Trophoblast cell (in vitro differentiated cells and primary cell): ENCODE measurements around the gene DRAM1.

Source experiments
- DNase-seq, 2 donors: peaks; one replicate each; pipeline ENCODE4 v3.0.0-alpha.2; 2016
- H2AFZ ChIP-seq: 2 replicates; pipeline ENCODE4 v1.6.1; 2013; ENCODE audit warnings: low read length, moderate library complexity, mild to moderate bottlenecking; ENCODE audit not compliant: insufficient read depth, poor library complexity
- H2AK5ac ChIP-seq: 2 replicates; pipeline ENCODE4 v1.6.1; 2013; ENCODE audit warnings: mild to moderate bottlenecking, low read length
- H2BK120ac ChIP-seq: 2 replicates; pipeline ENCODE4 v1.6.1; 2013; ENCODE audit warnings: low read length, mild to moderate bottlenecking, moderate library complexity; ENCODE audit not compliant: insufficient read depth, poor library complexity
- H2BK12ac ChIP-seq: 2 replicates; pipeline ENCODE4 v1.6.1; 2013; ENCODE audit warnings: mild to moderate bottlenecking, low read length, moderate library complexity
- H2BK5ac ChIP-seq: 2 replicates; pipeline ENCODE4 v1.6.1; 2013; ENCODE audit warnings: low read length, low read depth, moderate library complexity, mild to moderate bottlenecking; ENCODE audit not compliant: poor library complexity
- H3K14ac ChIP-seq: 2 replicates; pipeline ENCODE4 v1.6.1; 2013; ENCODE audit warnings: mild to moderate bottlenecking, low read length
- H3K18ac ChIP-seq: 2 replicates; pipeline ENCODE4 v1.6.1; 2013; ENCODE audit warnings: mild to moderate bottlenecking, low read length
- H3K23ac ChIP-seq: 2 replicates; pipeline ENCODE4 v1.6.1; 2013; ENCODE audit warnings: low read length
- H3K27ac ChIP-seq: 2 replicates; pipeline ENCODE4 v1.5.1; 2013; ENCODE audit warnings: low read depth, mild to moderate bottlenecking, inconsistent platforms, low read length, moderate library complexity
- H3K27me3 ChIP-seq: 2 replicates; pipeline ENCODE4 v1.6.1; 2013; ENCODE audit warnings: inconsistent platforms, mild to moderate bottlenecking, low read length, moderate library complexity; ENCODE audit not compliant: insufficient read depth
- H3K36me3 ChIP-seq, 2 experiments: 1 replicate in 1 of 2; 2 replicates in 1 of 2; pipeline ENCODE4 v1.6.1; 2013; ENCODE audit warnings: low read length in 2 of 2, mild to moderate bottlenecking in 2 of 2, moderate library complexity in 1 of 2; ENCODE audit not compliant: insufficient read depth in 2 of 2, control insufficient read depth in 1 of 2
- H3K4ac ChIP-seq: 2 replicates; pipeline ENCODE4 v1.6.1; 2013; ENCODE audit warnings: low read depth, mild to moderate bottlenecking, low read length, moderate library complexity
- H3K4me1 ChIP-seq, 2 experiments: 1 replicate in 1 of 2; 2 replicates in 1 of 2; pipeline ENCODE4 v1.6.1; 2013; ENCODE audit warnings: low read length in 2 of 2, mild to moderate bottlenecking in 2 of 2, moderate library complexity in 1 of 2; ENCODE audit not compliant: insufficient read depth in 2 of 2, control insufficient read depth in 1 of 2
- H3K4me2 ChIP-seq: 2 replicates; pipeline ENCODE4 v1.6.1; 2013; ENCODE audit warnings: inconsistent platforms, mild to moderate bottlenecking, low read length, moderate library complexity
- H3K4me3 ChIP-seq: 2 replicates; pipeline ENCODE4 v1.5.1; 2013; ENCODE audit warnings: mild to moderate bottlenecking, low read depth, low read length, inconsistent platforms
- H3K79me1 ChIP-seq: one replicate; pipeline ENCODE4 v1.6.1; 2013; ENCODE audit warnings: low read length
- H3K79me2 ChIP-seq: 2 replicates; pipeline ENCODE4 v1.6.1; 2013; ENCODE audit warnings: low read length, mild to moderate bottlenecking; ENCODE audit not compliant: control insufficient read depth, insufficient read depth, poor library complexity
- H3K9ac ChIP-seq: 2 replicates; pipeline ENCODE4 v1.6.1; 2013; ENCODE audit warnings: mild to moderate bottlenecking, low read length
- H3K9me3 ChIP-seq: 2 replicates; pipeline ENCODE4 v1.6.1; 2013; ENCODE audit warnings: low read depth, mild to moderate bottlenecking, control low read depth, inconsistent platforms, low read length; ENCODE audit not compliant: insufficient read depth
- H4K12ac ChIP-seq: 2 replicates; pipeline ENCODE4 v1.6.1; 2013; ENCODE audit warnings: low read depth, mild to moderate bottlenecking, low read length, moderate library complexity
- H4K8ac ChIP-seq: 2 replicates; pipeline ENCODE4 v1.6.1; 2013; ENCODE audit warnings: low read depth, mild to moderate bottlenecking, low read length, moderate library complexity
- H4K91ac ChIP-seq: one replicate; pipeline ENCODE4 v1.6.1; 2013; ENCODE audit warnings: low read depth, mild to moderate bottlenecking, low read length, moderate library complexity
- WGBS: extraction: QIAGEN DNeasy Blood & Tissue Kit; methylation state at CpG from one replicate; pipeline ENCODE4 v1.1.7; 2013; ENCODE audit warnings: missing lambda C conversion rate; ENCODE audit not compliant: insufficient read length, insufficient coverage; ENCODE audit errors: extremely low coverage; 5-methylcytosine and 5-hydroxymethylcytosine counted together

Gene DRAM1

GRCh38 chr12:101891462-101891971 lies 14.1 kb downstream of the DRAM1 start:
- Histone ChIP-seq H3K4ac (no peak overlapping the region), H3K79me1 (no peaks in the 10 kb centered on the region), H2BK12ac (no peak overlapping the region), H3K23ac (no peak overlapping the region), H2BK120ac (no peak overlapping the region), H4K91ac (no peak overlapping the region), H4K12ac (no peak overlapping the region), H3K79me2 (no peaks in the 10 kb centered on the region), H2BK5ac (no peak overlapping the region), H2AK5ac (no peak overlapping the region), H3K4me2 (no peak overlapping the region), H2AFZ (no peak overlapping the region), H3K36me3 (no peaks in the 10 kb centered on the region), H3K9ac (no peak overlapping the region), H3K18ac (no peak overlapping the region), H3K27me3 (no peaks in the 10 kb centered on the region), H3K14ac (no peak overlapping the region), H3K4me1 (peaks cover 8 to 15% of the 10 kb centered on the region in 2 experiments), H3K27ac (no peak overlapping the region), H4K8ac (no peak overlapping the region), H3K4me3 (no peak overlapping the region), H3K9me3 (no peaks in the 10 kb centered on the region)
- peak in 1 of 2 donors; percentile 18 for DNase-seq
- no CpG with 5 or more reads among the region's 3 CpGs for WGBS

DNA sequence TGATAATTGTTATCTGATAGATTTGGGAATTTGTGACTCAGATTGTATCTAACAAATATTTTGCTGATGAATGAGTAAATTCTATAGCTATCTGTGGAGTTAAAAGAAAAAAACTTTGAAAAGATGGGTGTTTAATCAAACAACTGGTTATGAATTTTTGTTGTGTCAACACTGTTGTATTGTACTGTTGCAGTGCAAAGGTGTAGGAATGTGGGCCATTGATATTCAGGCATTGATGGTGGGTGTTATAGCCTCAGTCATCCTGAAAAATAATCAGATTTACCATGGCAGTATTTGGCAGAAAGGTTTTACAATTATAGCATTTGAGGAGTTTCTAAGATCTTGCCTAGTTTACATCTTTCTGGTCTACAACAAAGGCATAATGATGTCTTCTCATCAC lies 15.4 kb downstream of the DRAM1 start:
- Histone ChIP-seq H3K4me2 (no peak overlapping the region), H3K4me3 (no peak overlapping the region), H3K27ac (no peak overlapping the region), H3K23ac (no peak overlapping the region), H3K79me2 (no peaks in the 10 kb centered on the region), H3K4ac (no peak overlapping the region), H3K79me1 (no peaks in the 10 kb centered on the region), H3K14ac (no peak overlapping the region), H2BK120ac (no peak overlapping the region), H3K9me3 (no peaks in the 10 kb centered on the region), H3K18ac (no peak overlapping the region), H2AK5ac (no peak overlapping the region), H4K91ac (no peak overlapping the region), H3K27me3 (no peaks in the 10 kb centered on the region), H4K8ac (no peak overlapping the region), H2BK5ac (no peak overlapping the region), H3K36me3 (no peaks in the 10 kb centered on the region), H2BK12ac (no peak overlapping the region), H2AFZ (no peak overlapping the region), H3K9ac (no peak overlapping the region), H4K12ac (no peak overlapping the region), H3K4me1 (peaks cover 8 to 15% of the 10 kb centered on the region in 2 experiments)
- no peak for DNase-seq

- H2BK12ac ChIP-seq: no peak overlapping the region
- H2BK5ac ChIP-seq: no peak overlapping the region
- no peak overlapping the region for H2AFZ ChIP-seq
- H3K9ac ChIP-seq: no peak overlapping the region
- no peak overlapping the region for H3K14ac ChIP-seq
- no peak overlapping the region for H2BK120ac ChIP-seq
- H3K36me3 ChIP-seq: peaks cover 0 to 2% of the 10 kb centered on the region in 2 experiments
- no peak overlapping the region for H3K4ac ChIP-seq
- H4K12ac ChIP-seq: no peak overlapping the region
- no peaks in the 10 kb centered on the region for H3K79me1 ChIP-seq
- H3K27me3 ChIP-seq: no peaks in the 10 kb centered on the region
- H3K79me2 ChIP-seq: no peaks in the 10 kb centered on the region
- H4K91ac ChIP-seq: no peak overlapping the region
- WGBS: no CpG with 5 or more reads among the region's 3 CpGs
- no peak overlapping the region for H3K18ac ChIP-seq
- H3K4me2 ChIP-seq: no peak overlapping the region
- H2AK5ac ChIP-seq: no peak overlapping the region
- no peak overlapping the region for H3K23ac ChIP-seq
- H3K4me1 ChIP-seq: no peaks in the 10 kb centered on the region
- H4K8ac ChIP-seq: no peak overlapping the region
- H3K4me3 ChIP-seq: no peak overlapping the region
- no peak for DNase-seq
- no peak overlapping the region for H3K27ac ChIP-seq
- no peaks in the 10 kb centered on the region for H3K9me3 ChIP-seq
Observed at GRCh38 chr12:101901777-101902176, 24.4 kb downstream of the DRAM1 start.

DNA sequence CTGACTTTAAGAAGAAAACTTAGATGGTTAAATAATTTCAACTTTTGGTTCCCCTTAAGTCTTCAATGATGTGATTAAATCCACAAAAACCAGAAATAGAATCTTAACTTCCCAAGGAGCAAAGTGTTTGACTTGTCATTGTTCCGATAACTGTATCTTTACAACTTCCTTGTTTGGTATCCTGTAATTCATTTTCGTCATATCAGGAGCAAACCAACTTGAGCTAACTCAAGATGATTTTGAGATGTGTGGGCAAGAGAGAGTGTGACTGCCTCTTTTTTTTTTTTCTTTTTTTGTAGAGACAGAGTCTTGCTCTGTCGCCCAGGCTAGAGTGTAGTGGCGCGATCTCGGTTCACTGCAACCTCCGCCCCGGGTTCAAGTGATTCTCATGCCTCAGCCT lies 25.3 kb downstream of the DRAM1 start:
- Histone ChIP-seq H3K18ac (no peak overlapping the region), H4K8ac (no peak overlapping the region), H3K36me3 (peaks cover 0 to 2% of the 10 kb centered on the region in 2 experiments), H2BK120ac (no peak overlapping the region), H2BK5ac (no peak overlapping the region), H2AFZ (no peak overlapping the region), H2AK5ac (no peak overlapping the region), H3K23ac (no peak overlapping the region), H2BK12ac (no peak overlapping the region), H3K79me1 (no peaks in the 10 kb centered on the region), H3K4me2 (no peak overlapping the region), H4K91ac (no peak overlapping the region), H3K9me3 (no peaks in the 10 kb centered on the region), H4K12ac (no peak overlapping the region), H3K14ac (no peak overlapping the region), H3K27me3 (no peaks in the 10 kb centered on the region), H3K9ac (no peak overlapping the region), H3K4me3 (no peak overlapping the region), H3K79me2 (no peaks in the 10 kb centered on the region), H3K27ac (no peak overlapping the region), H3K4me1 (peaks cover under 1% of the 10 kb centered on the region in 2 experiments), H3K4ac (no peak overlapping the region)
- no peak for DNase-seq
- no CpG with 5 or more reads among the region's 8 CpGs for WGBS
